Measurements from ENCODE around the gene SLC44A5.

- TF ChIP-seq POLR2A (IDR thresholded peaks at IDR 0.05) = no peak
- TF ChIP-seq, protein P1, sequence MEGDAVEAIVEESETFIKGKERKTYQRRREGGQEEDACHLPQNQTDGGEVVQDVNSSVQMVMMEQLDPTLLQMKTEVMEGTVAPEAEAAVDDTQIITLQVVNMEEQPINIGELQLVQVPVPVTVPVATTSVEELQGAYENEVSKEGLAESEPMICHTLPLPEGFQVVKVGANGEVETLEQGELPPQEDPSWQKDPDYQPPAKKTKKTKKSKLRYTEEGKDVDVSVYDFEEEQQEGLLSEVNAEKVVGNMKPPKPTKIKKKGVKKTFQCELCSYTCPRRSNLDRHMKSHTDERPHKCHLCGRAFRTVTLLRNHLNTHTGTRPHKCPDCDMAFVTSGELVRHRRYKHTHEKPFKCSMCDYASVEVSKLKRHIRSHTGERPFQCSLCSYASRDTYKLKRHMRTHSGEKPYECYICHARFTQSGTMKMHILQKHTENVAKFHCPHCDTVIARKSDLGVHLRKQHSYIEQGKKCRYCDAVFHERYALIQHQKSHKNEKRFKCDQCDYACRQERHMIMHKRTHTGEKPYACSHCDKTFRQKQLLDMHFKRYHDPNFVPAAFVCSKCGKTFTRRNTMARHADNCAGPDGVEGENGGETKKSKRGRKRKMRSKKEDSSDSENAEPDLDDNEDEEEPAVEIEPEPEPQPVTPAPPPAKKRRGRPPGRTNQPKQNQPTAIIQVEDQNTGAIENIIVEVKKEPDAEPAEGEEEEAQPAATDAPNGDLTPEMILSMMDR (IDR thresholded peaks at IDR 0.05) = no peak
These were observed 79.3 kb downstream of the SLC44A5 start for GRCh38 chr1:75531570-75531969.

Data from transverse colon (tissue), 3 donors.